KMS-11 (cell line): ENCODE results near the gene ANKRD52.

Source experiments
- H2AFZ ChIP-seq: fragments of 200-600 bp; sonication (generic); 2 replicates; pipeline ENCODE4 v1.6.1; 2016; ENCODE audit warnings: antibody characterized with exemption, mixed run types, low read depth
- H3K27ac ChIP-seq: fragments of 200-600 bp; sonication (generic); 2 replicates; pipeline ENCODE4 v1.6.1; 2016; ENCODE audit warnings: mild to moderate bottlenecking, mixed run types
- H3K27me3 ChIP-seq: fragments of 200-600 bp; sonication (generic); 2 replicates; pipeline ENCODE4 v1.6.1; 2017; ENCODE audit warnings: mild to moderate bottlenecking, low read depth, mixed run types, moderate library complexity; ENCODE audit not compliant: insufficient read depth
- H3K36me3 ChIP-seq: fragments of 200-600 bp; sonication (generic); 2 replicates; pipeline ENCODE4 v1.6.1; 2017; ENCODE audit warnings: mild to moderate bottlenecking, mixed run types; ENCODE audit not compliant: insufficient read depth
- H3K4me1 ChIP-seq: fragments of 200-600 bp; sonication (generic); 2 replicates; pipeline ENCODE4 v1.6.1; 2016; ENCODE audit warnings: mild to moderate bottlenecking, low read depth, mixed run types; ENCODE audit not compliant: poor library complexity, severe bottlenecking
- H3K4me2 ChIP-seq: fragments of 200-600 bp; sonication (generic); 2 replicates; pipeline ENCODE4 v1.7.0; 2016; ENCODE audit warnings: mild to moderate bottlenecking, mixed run types
- H3K4me3 ChIP-seq: fragments of 200-600 bp; sonication (generic); IDR thresholded peaks from 2 replicates; pipeline ENCODE4 v1.6.1; 2017; ENCODE audit warnings: low read depth, low read length, mixed read lengths; ENCODE audit not compliant: insufficient read depth
- H3K79me2 ChIP-seq: fragments of 200-600 bp; sonication (generic); 2 replicates; pipeline ENCODE4 v1.6.1; 2016; ENCODE audit warnings: low read depth, mixed run types; ENCODE audit not compliant: insufficient read depth
- H3K9ac ChIP-seq: fragments of 200-600 bp; sonication (generic); 2 replicates; pipeline ENCODE4 v1.6.1; 2016; ENCODE audit warnings: mild to moderate bottlenecking, mixed run types
- H4K20me1 ChIP-seq: fragments of 200-600 bp; sonication (generic); 2 replicates; pipeline ENCODE4 v1.6.1; 2016; ENCODE audit warnings: mild to moderate bottlenecking, mixed run types; ENCODE audit not compliant: insufficient read depth
- CTCF ChIP-seq: fragments of 200-600 bp; sonication (generic); conservative IDR thresholded peaks from 2 replicates; pipeline ENCODE4 v1.6.1; 2017; ENCODE audit warnings: low read depth, mild to moderate bottlenecking, antibody characterized with exemption, low read length, moderate library complexity, mixed read lengths

ANKRD52 gene

GRCh38 chr12:56213878-56214277 lies 44.3 kb downstream of the ANKRD52 start:
- Histone ChIP-seq H3K9ac (no peak overlapping the region), H3K27ac (no peak overlapping the region), H3K4me3 (no peak overlapping the region), H3K4me1 (no peaks in the 10 kb centered on the region), H2AFZ (no peak overlapping the region), H3K4me2 (no peak overlapping the region), H3K36me3 (no peaks in the 10 kb centered on the region; the same call in 1 of the 2 replicates), H3K79me2 (no peaks in the 10 kb centered on the region), H4K20me1 (no peaks in the 10 kb centered on the region), H3K27me3 (no peaks in the 10 kb centered on the region)
- no peak for TF ChIP-seq CTCF

- H3K27me3 ChIP-seq = no peaks in the 10 kb centered on the region
- no peak overlapping the region for H3K9ac ChIP-seq
- TF ChIP-seq CTCF = no peak
- no peak overlapping the region for H3K27ac ChIP-seq
- no peaks in the 10 kb centered on the region for H4K20me1 ChIP-seq
- no peaks in the 10 kb centered on the region for H3K79me2 ChIP-seq
- no peaks in the 10 kb centered on the region for H3K4me1 ChIP-seq
- H3K4me3 ChIP-seq = no peak overlapping the region
- H3K36me3 ChIP-seq = no peaks in the 10 kb centered on the region; the same call in 1 of the 2 replicates
- no peak overlapping the region for H2AFZ ChIP-seq
- no peak overlapping the region for H3K4me2 ChIP-seq
These were observed 45.8 kb downstream of the ANKRD52 start for GRCh38 chr12:56212361-56212760.

- Histone ChIP-seq H4K20me1 (no peaks in the 10 kb centered on the region), H3K4me3 (no peak overlapping the region)
These were observed 50.2 kb downstream of the ANKRD52 start for GRCh38 chr12:56208006-56208405.

GRCh38 chr12:56206452-56207166 lies 51.6 kb downstream of the ANKRD52 start:
- H3K27ac ChIP-seq = no peak overlapping the region

More at GRCh38 chr12:56208006-56208405, 50.2 kb downstream of the ANKRD52 start:
- Histone ChIP-seq H3K27me3 (no peaks in the 10 kb centered on the region), H3K4me2 (no peak overlapping the region), H3K36me3 (no peaks in the 10 kb centered on the region; the same call in 1 of the 2 replicates), H3K79me2 (no peaks in the 10 kb centered on the region), H3K27ac (no peak overlapping the region), H2AFZ (no peak overlapping the region), H3K9ac (no peak overlapping the region), H3K4me1 (no peaks in the 10 kb centered on the region)
- no peak for TF ChIP-seq CTCF

More at GRCh38 chr12:56206452-56207166, 51.6 kb downstream of the ANKRD52 start:
- Histone ChIP-seq H3K4me1 (peaks cover under 1% of the 10 kb centered on the region), H3K4me2 (no peak overlapping the region), H3K27me3 (no peaks in the 10 kb centered on the region), H3K9ac (no peak overlapping the region), H3K79me2 (no peaks in the 10 kb centered on the region), H2AFZ (no peak overlapping the region), H4K20me1 (no peaks in the 10 kb centered on the region), H3K4me3 (no peak overlapping the region), H3K36me3 (no peaks in the 10 kb centered on the region; the same call in 1 of the 2 replicates)
- peak; percentile 75 for TF ChIP-seq CTCF
